ENCODE measurements around the gene TMEM184B. TPM values are rescaled to one million over a fixed set of nuclear protein-coding genes. Genes with fewer than 3 reads are reported as not detected.

The TMEM184B gene
- total and polyA plus RNA-seq, 2 experiments from 2014 or later: 42.2 to 95.1 TPM

- H3K9me2 ChIP-seq (ENCODE audit: insufficient read depth): no peaks in the 10 kb centered on the region
- TF ChIP-seq CREB1 (CRISPR knock-in tag; IDR thresholded peaks at IDR 0.05; ENCODE audit: low read depth) (no peak), ZNF114 (CRISPR knock-in tag; IDR thresholded peaks at IDR 0.05) (no peak), JUNB (IDR thresholded peaks at IDR 0.05; ENCODE audit: unreplicated experiment) (no peak), ZNF462 (CRISPR knock-in tag; IDR thresholded peaks at IDR 0.05) (no peak), EZH2phosphoT487 (IDR thresholded peaks at IDR 0.05; ENCODE audit: unreplicated experiment) (no peak), ETS1 (IDR thresholded peaks at IDR 0.05) (no peak), POLR2AphosphoS5 (IDR thresholded peaks at IDR 0.05; ENCODE audit: low read depth) (no peak), ZNF331 (CRISPR knock-in tag; IDR thresholded peaks at IDR 0.05; ENCODE audit: low read depth) (no peak), EZH2 (IDR thresholded peaks at IDR 0.05; ENCODE audit: low read depth, unreplicated experiment) (no peak), NANOG (IDR thresholded peaks at IDR 0.05; ENCODE audit: borderline replicate concordance) (no peak), STAT1 (IDR thresholded peaks at IDR 0.05; ENCODE audit: unreplicated experiment) (no peak)
- TF ChIP-seq, protein P1, sequence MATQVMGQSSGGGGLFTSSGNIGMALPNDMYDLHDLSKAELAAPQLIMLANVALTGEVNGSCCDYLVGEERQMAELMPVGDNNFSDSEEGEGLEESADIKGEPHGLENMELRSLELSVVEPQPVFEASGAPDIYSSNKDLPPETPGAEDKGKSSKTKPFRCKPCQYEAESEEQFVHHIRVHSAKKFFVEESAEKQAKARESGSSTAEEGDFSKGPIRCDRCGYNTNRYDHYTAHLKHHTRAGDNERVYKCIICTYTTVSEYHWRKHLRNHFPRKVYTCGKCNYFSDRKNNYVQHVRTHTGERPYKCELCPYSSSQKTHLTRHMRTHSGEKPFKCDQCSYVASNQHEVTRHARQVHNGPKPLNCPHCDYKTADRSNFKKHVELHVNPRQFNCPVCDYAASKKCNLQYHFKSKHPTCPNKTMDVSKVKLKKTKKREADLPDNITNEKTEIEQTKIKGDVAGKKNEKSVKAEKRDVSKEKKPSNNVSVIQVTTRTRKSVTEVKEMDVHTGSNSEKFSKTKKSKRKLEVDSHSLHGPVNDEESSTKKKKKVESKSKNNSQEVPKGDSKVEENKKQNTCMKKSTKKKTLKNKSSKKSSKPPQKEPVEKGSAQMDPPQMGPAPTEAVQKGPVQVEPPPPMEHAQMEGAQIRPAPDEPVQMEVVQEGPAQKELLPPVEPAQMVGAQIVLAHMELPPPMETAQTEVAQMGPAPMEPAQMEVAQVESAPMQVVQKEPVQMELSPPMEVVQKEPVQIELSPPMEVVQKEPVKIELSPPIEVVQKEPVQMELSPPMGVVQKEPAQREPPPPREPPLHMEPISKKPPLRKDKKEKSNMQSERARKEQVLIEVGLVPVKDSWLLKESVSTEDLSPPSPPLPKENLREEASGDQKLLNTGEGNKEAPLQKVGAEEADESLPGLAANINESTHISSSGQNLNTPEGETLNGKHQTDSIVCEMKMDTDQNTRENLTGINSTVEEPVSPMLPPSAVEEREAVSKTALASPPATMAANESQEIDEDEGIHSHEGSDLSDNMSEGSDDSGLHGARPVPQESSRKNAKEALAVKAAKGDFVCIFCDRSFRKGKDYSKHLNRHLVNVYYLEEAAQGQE (IDR thresholded peaks at IDR 0.05; ENCODE audit: unreplicated experiment): no peak
- TF ChIP-seq, protein P2, sequence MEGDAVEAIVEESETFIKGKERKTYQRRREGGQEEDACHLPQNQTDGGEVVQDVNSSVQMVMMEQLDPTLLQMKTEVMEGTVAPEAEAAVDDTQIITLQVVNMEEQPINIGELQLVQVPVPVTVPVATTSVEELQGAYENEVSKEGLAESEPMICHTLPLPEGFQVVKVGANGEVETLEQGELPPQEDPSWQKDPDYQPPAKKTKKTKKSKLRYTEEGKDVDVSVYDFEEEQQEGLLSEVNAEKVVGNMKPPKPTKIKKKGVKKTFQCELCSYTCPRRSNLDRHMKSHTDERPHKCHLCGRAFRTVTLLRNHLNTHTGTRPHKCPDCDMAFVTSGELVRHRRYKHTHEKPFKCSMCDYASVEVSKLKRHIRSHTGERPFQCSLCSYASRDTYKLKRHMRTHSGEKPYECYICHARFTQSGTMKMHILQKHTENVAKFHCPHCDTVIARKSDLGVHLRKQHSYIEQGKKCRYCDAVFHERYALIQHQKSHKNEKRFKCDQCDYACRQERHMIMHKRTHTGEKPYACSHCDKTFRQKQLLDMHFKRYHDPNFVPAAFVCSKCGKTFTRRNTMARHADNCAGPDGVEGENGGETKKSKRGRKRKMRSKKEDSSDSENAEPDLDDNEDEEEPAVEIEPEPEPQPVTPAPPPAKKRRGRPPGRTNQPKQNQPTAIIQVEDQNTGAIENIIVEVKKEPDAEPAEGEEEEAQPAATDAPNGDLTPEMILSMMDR (conservative IDR thresholded peaks at IDR 0.05; ENCODE audit: low read depth in 2 of 2): no peak
- H3K79me2 ChIP-seq (replicated peaks; ENCODE audit: insufficient read depth): no peaks in the 10 kb centered on the region
- no peak overlapping the region for H2AFZ ChIP-seq
- H3K4me2 ChIP-seq: no peak overlapping the region
- no peak for DNase-seq (ENCODE audit: low spot score)
- no peaks in the 10 kb centered on the region; the same call in 1 of the 2 replicates for H4K20me1 ChIP-seq (replicated peaks; ENCODE audit: insufficient read depth)
- no peak overlapping the region for H3K27ac ChIP-seq (ENCODE audit: low read depth)
- H3K27me3 ChIP-seq (ENCODE audit: insufficient read depth): no peaks in the 10 kb centered on the region
- no peaks in the 10 kb centered on the region for H3K36me3 ChIP-seq (ENCODE audit: insufficient read depth)
- no peak overlapping the region for H3K27ac Mint-ChIP-seq
- H3K27me3 Mint-ChIP-seq (ENCODE audit: insufficient read depth, low read depth, poor library complexity): peaks cover 20% of the 10 kb centered on the region
- H3K4me3 Mint-ChIP-seq: no peak overlapping the region
- H3K4me3 ChIP-seq: no peak overlapping the region
- no peak for ATAC-seq
- peaks cover 13% of the 10 kb centered on the region for H3K4me1 ChIP-seq (ENCODE audit: insufficient read depth)
- H3F3A ChIP-seq (replicated peaks; ENCODE audit: low read depth): peaks cover 28% of the 10 kb centered on the region
- peaks cover 22% of the 10 kb centered on the region for H3K4me1 Mint-ChIP-seq
- H3K36me3 Mint-ChIP-seq (ENCODE audit: low read depth): peaks cover 7% of the 10 kb centered on the region; the same call in 1 of the 3 replicates
- no peaks in the 10 kb centered on the region; the same call in 1 of the 3 replicates for H3K9me3 Mint-ChIP-seq
These were observed 9.6 kb upstream of the TMEM184B start for GRCh38 chr22:38282397-38282796.

Data from GM23338 (cell line).